ENCODE results near the gene PNKD.

DNA sequence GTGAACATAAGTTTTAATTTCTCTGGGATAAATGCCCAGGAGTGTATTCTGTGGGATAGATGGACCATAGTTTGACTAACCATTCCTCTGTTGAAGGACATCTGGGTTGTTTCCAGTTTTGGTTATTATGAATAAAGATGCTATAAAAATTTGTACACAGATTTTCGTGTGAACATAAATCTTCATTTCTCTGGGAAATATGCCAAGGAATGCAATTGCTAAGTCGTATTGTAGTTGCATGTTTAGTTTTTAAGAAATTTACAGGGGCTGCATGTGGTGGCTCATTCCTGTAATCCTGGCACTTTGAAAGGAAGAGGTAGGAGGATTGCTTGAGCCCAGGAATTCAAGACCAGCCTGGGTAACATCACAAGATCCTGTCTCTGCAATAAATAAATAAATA lies 104.9 kb downstream of the PNKD start:
- no peak for TF ChIP-seq POLR2AphosphoS5 (IDR thresholded peaks at IDR 0.05)
- TF ChIP-seq, protein P1, sequence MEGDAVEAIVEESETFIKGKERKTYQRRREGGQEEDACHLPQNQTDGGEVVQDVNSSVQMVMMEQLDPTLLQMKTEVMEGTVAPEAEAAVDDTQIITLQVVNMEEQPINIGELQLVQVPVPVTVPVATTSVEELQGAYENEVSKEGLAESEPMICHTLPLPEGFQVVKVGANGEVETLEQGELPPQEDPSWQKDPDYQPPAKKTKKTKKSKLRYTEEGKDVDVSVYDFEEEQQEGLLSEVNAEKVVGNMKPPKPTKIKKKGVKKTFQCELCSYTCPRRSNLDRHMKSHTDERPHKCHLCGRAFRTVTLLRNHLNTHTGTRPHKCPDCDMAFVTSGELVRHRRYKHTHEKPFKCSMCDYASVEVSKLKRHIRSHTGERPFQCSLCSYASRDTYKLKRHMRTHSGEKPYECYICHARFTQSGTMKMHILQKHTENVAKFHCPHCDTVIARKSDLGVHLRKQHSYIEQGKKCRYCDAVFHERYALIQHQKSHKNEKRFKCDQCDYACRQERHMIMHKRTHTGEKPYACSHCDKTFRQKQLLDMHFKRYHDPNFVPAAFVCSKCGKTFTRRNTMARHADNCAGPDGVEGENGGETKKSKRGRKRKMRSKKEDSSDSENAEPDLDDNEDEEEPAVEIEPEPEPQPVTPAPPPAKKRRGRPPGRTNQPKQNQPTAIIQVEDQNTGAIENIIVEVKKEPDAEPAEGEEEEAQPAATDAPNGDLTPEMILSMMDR (IDR thresholded peaks at IDR 0.05) = no peak

All from esophagus muscularis mucosa (tissue), 3 donors.